ENCODE results near the gene CLDN15.

GRCh38 chr7:101265622-101266516 lies 28.3 kb upstream of the CLDN15 start:
- no peak for TF ChIP-seq POLR2A (IDR thresholded peaks at IDR 0.05; ENCODE audit: low read length)
- no peak for TF ChIP-seq GATA1 (IDR thresholded peaks at IDR 0.05; ENCODE audit: low read depth, low read length)

All from erythroblast (primary cell).